ENCODE data around the gene CAMSAP2.

The CAMSAP2 gene

GRCh38 chr1:200877839-200878551 is 139.3 kb downstream of the CAMSAP2 start:
- TF ChIP-seq CTCF (IDR thresholded peaks at IDR 0.05): no peak

GRCh38 chr1:200880212-200880611 is 141.5 kb downstream of the CAMSAP2 start:
- no peak for TF ChIP-seq CTCF (IDR thresholded peaks at IDR 0.05)

- no peak for TF ChIP-seq CTCF (IDR thresholded peaks at IDR 0.05)
Measured at GRCh38 chr1:200883118-200883517, 144.4 kb downstream of the CAMSAP2 start.

GRCh38 chr1:200885623-200886402 is 147.1 kb downstream of the CAMSAP2 start:
- TF ChIP-seq CTCF (IDR thresholded peaks at IDR 0.05): no peak

- no peak for TF ChIP-seq CTCF (IDR thresholded peaks at IDR 0.05)
Measured at GRCh38 chr1:200886594-200886993, 147.9 kb downstream of the CAMSAP2 start.

- no peak for TF ChIP-seq CTCF (IDR thresholded peaks at IDR 0.05)
Measured at GRCh38 chr1:200887036-200887435, 148.3 kb downstream of the CAMSAP2 start.

GRCh38 chr1:200887772-200888348 is 149.2 kb downstream of the CAMSAP2 start:
- TF ChIP-seq CTCF (IDR thresholded peaks at IDR 0.05): no peak

Measured in LNCAP (cell line).